Activated T-cell treated with anti-CD3 and anti-CD28 coated beads for 24 hours (primary cell): ENCODE data around the gene EPHA2.

Experiments used
- DNase-seq: peaks from one replicate; pipeline ENCODE4 v3.0.0-alpha.2; 2020; ENCODE audit warnings: low read depth

The EPHA2 gene

DNA sequence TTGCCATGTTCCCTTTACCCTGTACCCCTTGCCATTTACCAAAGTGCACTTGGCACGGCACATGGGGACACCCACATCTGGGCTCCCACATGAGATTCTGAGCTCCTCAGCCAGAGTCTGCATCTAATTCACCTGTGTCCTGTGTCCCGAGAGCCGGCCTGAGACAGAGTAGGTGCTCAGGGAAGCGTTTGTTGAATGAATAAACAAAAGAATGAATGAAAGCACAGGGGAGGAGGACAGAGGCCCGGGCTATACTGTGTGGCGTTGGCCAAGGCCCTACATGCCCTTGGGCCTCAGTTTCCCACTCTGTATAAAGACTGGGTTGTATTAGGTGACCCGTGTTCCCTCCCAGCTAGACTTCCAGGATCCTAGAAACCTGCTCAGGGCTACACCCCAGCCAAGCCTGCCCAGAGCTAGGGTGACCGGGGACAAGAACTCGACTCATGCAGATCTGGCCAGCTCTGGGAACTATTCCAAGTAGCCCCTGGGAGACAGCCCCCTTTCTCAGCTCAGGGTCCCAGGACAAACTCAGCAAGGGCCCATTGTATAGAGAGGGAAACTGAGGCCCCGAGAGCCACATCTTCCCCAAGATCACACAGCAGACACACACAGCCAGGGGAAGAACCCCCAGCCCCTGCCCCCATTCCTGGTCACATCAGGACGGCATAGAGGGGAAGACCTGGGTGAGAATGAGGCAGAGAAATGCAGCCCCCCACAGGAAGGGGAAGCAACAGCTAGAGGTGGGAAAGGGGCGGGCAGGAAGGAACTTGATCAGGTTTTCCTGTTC, 6.0 kb downstream of the EPHA2 start:
- DNase-seq, result no peak

DNA sequence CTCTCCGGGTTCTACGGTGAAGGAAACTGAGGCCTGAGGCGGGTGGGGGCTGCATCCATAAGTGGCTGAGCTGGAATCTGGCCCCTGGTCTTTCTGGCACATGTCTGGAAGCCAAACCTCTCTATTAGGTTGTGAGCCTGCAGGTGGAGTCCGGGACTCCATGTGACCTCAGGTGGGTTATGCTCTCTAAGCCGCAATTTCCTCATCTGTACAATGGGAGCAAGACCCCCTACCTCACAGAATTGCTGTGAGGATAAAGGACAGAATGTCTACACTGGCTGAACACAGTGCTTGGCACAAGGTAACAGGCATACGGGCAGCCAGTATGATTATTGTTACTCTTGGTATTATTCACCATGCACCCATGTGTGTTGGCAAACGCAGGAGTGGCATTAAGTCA, 6.7 kb downstream of the EPHA2 start:
- no peak for DNase-seq

DNA sequence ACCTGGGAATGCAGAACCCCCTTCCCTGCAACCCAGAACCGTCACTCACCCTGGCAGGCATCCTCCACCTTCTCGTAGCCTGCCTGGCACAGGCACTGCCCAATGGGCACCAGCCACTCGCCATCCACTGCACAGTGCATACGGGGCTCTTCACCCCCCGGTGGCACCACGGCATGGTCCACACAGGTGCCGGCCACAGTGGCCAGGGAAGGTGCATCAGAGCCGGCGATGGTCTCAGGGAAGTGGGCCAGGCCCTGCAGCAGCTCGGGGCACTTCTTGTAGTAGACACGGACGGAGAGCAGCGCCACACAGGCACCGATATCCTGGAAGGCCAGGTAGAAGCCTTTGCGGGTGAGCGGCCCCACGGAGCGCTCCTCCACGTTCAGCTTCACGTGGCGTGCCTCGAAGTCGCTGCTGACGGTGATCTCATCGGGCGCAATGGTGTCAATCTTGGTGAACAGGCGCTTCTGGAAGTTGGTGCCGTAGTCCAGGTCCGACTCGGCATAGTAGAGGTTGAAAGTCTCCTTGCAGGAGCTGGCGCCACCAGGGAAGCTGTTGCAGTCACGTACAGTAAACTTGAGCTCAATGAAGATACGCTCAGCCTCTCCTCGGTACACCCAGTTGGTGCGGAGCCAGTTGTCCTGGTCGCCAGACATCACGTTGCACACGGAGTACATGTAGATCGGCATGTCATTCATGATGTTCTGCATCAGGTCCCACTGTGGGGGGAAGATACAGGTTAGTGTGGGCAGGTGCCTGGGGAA, 7.4 kb downstream of the EPHA2 start:
- no peak for DNase-seq

DNA sequence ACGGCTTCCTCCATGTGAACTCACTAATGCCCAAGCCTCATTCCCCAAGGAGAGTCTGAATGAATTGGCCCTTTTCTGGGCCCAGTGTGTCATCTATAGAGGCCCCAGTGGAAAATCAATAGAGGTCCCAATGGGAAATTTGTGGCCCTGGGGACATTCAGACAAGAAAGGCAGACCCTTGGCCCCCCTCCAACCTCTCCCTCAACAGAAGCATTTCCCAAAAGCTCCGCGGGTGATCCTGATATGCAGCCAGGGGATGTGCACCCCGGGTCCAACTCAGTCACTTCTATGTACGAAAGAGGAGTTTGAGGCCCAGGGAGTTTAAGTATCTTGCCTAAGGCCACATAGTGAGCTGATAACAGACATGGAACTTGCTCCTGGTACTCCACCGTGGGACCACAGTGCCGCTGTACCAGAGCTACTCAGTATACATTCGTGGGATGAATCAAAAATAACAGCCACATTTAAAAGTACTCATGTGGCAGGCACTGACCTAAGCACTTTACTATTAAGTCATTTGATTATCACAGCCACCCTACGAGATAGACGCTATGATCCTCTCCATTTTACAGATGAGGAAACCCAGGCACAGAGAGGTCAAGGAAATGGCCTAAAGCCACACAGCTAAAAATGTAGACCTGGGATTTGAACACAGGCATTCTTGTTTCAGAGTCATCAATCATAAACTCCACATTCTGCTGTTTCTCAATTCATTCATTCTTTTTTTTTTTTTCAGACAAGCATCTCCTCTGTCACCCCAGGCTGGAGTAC, 8.5 kb downstream of the EPHA2 start:
- DNase-seq, result no peak

DNA sequence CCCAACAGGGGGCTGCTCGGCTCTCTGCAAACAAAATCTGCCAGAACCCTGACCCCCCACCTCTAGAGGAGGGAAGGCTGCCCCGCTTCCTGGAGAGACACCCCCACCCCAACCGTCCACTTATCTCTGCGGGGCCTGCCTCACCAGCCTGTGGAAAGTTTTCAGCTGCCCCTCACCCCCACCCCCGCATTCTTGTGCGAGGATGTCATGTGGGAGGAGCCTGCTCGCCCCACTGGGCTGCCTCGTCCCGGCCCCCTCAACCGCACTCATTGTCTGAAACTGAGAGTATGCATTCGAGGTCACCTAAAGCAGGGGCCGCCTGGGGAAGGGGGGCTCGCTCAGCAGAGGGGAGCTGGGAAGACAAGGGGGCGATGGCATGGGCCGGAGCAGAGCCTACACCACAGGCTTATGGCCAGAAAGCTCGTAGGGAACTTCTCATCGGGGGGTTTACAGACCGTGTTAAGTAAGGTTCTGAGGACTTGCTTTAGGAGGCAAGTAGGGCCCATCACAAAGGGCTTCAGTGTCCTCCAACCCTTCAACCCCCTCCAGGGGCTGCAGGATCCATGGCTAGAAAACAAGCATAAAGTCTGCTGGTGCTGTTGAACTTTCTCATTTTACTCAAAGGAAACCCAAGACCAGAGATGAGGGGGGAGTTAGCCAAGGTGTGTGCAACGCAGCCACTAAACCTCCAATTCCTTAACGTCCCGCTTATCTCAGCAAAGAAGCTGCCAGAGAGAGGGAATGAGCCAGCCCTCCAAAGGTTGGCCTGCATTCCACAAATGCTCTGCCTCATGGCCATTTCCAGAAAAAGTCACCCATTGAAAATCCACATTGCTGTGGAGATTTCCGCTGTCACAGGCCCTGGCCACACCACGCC, 9.4 kb downstream of the EPHA2 start:
- DNase-seq, result no peak

DNA sequence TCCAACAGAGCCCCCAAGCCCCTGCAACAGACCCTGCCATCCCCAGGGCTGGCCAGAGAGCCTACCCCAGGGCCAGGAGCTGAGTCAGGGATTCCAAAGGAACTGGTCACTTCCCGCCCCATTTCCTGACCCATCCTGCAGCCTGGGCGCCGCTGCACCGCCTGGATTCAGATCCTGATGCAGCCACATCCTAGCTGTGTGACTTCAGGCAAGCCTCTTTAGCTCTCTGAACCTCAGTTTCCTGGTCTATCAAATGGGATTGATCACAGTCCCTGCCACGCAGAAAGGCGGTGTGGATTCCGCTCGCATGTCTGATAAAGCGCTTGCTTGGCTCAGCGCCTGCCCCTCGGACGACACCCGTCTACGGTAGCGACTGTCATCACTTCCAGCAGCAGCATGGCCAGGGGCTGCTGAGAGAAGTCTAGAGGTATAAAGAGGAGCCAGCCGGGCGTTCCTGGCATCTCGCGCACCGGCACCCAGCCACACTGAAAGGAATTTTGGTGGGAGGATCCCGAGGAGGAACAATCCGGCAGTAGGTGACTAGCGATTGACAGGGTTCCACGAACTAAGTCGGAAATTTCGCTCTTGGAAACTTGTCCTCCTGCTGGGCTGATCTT, 10.1 kb downstream of the EPHA2 start:
- DNase-seq, result no peak

DNA sequence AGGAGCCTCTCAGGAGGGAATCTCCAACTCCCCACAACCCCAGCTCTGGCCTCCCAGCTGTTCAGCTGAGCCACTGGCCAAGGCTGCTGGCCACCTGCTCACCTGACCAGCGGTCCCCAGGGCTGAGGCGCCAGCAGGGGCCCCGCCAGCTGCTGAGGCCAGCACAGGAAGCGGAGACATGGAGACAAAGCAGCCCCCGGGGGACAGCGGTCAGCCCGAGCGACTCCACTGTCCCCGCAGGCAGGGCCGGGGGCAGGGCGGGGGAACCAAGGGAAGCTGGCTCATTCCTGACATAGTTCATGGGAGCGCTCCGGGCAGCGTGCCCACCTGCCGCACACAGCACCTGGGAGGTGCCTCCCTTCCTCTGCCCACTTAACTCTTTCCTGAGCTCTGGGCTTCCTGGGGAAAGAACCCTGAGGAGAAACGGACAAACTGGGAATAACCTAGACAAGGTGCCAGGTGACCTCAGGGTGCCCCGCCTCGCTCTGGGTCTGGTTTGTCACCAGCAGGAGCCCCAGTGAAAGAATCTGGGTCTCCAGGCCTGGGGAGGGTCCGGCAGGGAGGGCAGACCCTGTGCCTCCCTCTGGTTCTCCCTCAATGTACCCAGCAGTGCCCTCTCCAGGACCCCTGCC, 10.7 kb downstream of the EPHA2 start:
- no peak for DNase-seq

DNA sequence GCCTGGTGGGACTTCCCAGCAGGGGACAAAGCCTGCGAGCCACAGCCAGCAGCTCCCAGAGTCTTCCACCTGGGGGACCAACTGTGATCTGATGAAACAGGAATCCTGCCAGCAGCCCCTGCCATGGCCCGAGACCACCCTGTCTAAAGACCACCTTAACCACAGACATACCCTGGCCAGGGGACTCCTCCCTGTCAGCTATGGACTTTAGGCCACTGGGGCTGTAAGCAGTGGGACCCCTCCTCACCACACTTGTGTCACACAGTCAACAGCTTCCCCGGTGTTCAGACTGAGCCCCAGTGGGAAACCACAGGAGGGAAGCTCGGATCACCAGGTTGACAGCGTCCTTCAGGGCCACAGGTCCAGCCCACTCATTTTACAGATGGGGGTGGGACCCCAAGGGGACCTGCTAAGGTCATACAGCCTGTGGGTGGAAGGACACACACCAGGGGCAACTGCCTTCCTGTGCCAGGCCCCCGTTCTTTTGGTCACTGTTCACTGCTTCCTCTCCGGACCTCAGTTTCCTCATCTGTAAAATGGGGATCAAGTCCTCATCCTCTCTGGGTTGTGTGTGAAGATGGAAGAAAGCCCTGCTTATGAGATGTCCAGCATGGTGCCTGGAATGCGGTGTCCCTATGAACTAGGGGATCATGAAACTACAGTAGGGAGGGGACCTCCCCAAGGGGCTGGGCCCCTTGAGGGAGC, 11.4 kb downstream of the EPHA2 start:
- DNase-seq, result no peak

DNA sequence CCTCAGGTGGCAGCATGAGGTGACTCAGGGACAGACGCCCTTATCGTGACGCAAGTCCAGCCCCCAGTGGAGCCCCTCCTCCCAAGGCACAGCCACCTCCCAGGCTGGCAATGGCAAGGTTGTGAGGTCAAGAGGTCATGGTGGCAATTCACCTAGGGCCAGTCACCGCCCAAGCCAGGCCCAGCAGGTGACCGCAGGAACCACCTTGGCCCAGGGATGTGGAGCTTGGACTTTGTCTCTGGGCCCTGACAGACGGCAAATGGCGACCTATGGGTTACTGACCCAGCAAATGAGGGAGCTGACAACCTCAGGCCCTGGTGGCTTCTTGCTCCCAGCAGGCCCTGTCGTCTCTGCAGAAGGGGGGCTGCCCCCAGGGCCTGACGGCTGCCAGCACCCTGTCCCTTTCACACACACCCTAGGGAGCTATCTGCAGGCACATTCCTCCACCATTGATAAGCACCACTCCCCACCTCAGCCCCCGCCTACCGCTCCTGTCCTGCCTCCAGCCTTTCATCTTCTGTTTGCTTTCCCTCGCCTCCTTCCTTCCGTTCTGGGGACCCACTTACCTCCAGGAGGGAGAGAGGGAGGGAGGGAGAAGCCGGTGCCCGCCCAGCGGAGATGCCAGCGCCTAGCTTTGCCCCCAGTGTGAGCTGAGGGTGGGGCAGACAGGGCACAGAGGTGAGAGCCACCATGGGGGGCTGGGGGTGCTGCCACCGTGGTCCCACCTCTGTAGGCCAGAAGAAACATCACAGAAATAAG, 12.1 kb downstream of the EPHA2 start:
- DNase-seq, result no peak

DNA sequence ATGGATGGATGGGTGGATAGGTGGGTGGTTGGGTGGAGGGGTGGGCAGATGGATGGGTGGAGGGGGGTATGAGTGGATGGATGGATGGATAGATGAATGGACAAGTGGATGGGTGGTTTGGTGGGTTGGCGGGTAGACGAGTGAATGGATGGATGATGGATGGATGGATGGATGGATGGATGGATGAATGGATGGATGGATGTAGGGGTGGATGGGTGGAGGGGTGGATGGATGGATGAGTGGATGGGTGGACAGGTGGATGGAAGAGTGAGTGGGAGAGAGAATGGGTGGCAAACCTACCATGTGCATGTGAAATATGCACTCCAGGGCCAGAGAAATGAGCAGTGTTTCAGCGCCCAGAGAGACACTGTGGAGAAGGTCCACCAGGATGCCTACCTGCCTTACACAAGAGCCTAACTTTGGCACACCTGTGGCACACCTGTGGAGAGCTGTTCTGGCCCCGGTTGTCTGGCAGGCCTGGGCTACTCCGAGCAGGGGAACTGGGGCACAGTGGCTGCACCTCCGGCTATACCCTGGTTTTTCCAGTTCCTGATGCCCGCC, 12.8 kb downstream of the EPHA2 start:
- no peak for DNase-seq

DNA sequence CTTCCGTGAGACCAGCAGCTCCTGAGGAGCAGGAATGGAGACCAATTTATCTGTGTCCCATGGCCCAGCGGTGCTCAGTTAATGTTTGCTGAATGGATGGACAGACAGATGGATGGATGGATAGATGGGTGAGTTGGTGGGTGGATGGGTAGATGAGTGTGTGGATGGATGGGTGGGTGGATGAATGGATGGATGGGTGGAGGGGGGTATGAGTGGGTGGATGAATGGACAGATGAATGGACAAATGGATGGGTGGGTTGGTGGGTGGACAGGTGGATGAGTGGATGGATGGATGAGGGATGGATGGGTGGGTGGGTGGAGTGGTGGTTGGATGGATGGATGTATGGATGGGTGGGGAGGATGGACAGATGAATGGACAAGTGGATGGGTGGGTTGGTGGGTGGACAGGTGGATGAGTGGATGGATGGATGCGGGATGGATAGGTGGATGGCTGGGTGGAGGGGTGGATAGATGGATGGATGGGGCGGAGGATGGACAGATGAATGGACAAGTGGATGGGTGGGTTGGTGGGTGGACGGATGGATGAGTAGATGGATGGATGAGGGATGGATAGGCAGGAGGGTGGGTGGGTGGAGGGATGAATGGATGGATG, 13.4 kb downstream of the EPHA2 start:
- no peak for DNase-seq

DNA sequence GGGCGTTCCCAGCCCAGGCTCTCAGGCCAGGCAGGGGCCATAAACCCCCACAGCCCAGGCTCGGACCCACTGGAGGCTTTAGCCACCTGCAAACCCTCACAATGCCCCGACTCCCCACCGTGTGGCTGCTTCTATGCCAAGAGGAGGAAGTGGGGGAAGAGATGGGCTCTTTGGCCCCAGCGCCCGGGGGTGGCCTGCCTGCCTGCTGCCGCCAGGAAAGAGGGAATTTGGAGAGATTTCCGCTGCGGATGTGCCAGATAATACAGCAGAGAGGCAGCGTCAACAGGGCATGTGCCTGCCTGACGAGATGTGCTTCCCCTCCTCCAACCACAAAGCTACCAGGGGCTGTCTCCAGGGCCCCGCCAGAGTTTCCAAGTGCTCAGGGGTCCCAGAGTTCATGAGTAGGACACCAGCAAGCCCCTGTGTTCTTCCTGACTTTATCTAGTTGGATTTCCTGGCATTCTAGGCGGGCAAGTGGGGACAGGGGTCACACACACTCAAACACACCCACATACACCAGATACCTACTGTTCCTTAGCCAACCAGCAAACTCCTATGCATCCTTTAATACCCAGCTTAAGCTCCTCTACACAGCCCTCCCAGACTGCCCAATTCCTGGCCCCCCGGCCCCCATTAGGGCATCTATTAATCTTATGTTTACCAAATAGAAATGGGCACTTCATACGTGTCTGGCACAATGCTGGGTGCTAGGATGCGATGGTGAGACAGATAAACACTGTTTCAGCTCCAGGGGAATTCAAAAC, 14.1 kb downstream of the EPHA2 start:
- DNase-seq, result no peak

DNA sequence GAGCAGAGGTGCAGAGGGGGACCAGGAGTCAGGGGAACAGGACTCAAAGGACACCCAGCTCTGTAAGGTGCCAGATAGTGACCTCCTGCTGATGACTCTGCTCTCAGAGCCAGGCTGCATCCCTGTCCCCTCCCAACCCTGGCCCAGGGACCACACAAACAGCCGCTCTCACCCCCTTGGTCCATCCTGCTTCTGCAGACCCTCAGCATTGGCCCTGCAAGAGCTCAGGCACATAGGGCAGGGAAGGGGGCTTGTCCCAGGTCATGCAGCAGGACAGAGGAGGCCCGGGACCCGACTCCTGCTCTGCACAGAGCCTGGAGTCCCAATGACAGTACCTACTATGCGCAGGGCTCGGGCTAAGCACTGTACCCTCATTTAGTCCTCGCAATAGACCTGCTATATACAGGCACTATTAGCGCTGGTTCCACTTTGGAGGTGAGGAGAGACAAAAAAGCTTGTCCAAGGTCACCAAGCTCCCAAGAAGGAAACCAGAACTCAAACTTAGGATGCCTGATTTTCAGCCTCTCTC, 15.7 kb downstream of the EPHA2 start:
- no peak for DNase-seq

DNA sequence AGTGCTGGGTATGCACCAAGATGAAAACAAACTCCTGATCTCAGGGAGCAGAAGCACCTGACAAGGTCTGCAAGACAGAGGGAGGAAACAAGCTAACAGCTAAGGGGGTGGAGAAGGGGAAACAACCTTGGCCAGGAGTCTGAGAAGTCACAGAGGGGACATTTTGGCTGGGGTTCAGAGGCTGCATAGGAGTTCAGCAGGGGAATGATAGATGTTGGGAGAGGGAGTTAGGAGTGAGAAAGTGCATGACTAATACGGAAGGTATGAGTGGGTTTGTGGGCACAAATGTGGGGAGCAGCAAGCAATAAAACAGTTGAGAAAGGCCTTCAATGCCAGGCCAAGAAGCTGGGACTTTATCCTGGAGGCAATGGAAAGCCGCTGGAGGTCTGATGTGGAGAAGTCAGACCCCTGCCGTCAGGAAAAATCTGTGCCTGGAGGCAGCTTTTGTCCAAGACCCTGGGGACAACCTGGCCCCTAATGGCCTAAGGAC, 16.4 kb downstream of the EPHA2 start:
- no peak for DNase-seq

DNA sequence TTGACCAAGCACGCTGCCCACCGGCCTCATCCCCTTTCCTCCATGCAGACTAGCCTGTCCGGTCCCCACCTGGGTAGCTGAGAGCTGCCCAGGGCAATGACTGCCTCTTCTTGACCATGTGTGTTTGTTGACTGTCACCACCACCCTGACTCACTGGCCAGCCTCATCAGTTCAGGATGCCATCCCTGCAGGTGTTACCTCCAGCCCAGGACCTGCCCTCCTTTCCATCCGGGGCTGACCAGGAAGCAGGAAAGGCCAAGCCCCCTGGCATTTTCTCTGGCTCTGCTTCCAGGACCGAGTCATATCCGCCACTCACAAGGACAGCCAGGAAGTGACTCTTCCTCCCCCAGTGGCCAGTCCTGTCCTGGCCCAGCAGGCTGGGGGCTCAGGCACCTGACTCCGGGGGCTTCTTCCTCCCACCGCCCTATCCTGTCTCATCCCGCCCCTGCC, 17.1 kb downstream of the EPHA2 start:
- no peak for DNase-seq

DNA sequence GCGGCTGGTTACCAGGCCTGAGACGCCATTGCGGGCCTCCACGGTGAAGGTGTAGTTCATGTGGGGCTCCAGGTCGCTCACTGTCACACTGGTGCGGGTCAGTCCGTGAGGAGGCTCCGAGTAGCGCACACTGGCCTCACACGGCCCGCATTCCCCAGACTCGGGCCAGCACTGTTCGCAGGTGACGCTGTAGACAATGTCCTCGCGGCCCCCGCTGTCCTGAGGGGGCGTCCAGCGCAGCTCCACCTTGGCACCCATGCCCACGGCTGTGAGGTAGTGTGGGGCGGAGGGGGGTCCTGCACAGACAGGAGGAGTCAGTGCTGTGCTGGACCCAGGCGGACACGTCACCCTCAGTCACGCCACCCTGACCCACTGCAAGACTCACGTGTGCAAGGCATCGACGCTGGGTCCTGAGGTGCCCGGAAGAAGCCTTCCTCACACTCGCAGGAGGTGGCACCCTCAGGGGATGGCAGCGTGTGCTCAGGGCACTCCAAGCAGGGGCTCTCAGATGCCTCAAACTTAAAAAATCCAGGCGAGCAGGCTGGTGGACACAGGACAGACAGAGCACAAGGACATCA, 17.9 kb downstream of the EPHA2 start:
- DNase-seq, result no peak

DNA sequence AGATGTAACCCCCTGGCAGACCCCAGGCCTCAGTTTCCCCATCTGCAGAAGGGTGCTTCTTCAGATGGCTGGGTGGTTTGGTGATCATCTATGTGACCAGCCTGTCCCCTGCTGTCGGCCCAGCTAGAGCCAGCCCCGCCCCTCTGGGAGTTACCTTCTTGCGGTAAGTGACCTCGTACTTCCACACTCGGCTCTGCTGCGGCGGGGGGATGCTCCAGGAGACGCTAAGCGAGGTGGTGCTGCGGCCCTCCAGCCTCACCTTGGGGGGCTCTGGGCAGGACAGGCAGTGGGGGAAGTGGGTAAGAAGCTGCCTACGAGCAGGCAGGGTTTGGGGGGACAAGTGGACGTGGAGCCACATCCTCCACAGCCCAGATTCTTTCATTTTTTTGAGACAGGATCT, 20.4 kb downstream of the EPHA2 start:
- DNase-seq, result no peak
